Measurements from ENCODE around the gene DHFR. TPM values are rescaled to one million over a fixed set of nuclear protein-coding genes. Genes with fewer than 3 reads are reported as not detected.

Gene DHFR
- total and polyA plus RNA-seq, 9 of the 15 experiments (the other 6 are each of a cell fraction or from before 2014, with no cell fraction given), result 45.6 to 176 (median 97.7) TPM

GRCh38 chr5:80625230-80625629 lies 29.6 kb downstream of the DHFR start (continued):
- TF ChIP-seq AFF4 (CRISPR knock-in tag; IDR thresholded peaks at IDR 0.05) (no peak), ZKSCAN8 (CRISPR knock-in tag; IDR thresholded peaks at IDR 0.05) (no peak), ZNF274 (IDR thresholded peaks at IDR 0.05; ENCODE audit: borderline replicate concordance, low read depth, low read length) (no peak), PATZ1 (CRISPR knock-in tag; IDR thresholded peaks at IDR 0.05; ENCODE audit: borderline replicate concordance) (no peak), NCOA1 (IDR thresholded peaks at IDR 0.05; ENCODE audit: low read depth) (no peak), KLF13 (tag; IDR thresholded peaks at IDR 0.05; ENCODE audit: borderline replicate concordance, low read depth) (no peak)
